HAP-1 (cell line): ENCODE data around the gene ZAR1.
"Not testable (repeated sequence)": the region's sequence is repeated elsewhere in the genome, so short reads cannot be mapped to it uniquely, and the experiment has no call there.

ENCODE experiments used
- DNase-seq, 2 experiments: peaks; one replicate each; pipeline ENCODE4 v3.0.0-alpha.2; 2016 to 2020; ENCODE audit warnings: low spot score in 2 of 2
- H3K27me3 ChIP-seq: fragments of 250-450 bp; sonication (Bioruptor Pico); 2 replicates; pipeline ENCODE4 v1.5.1; 2020; ENCODE audit warnings: low read depth, mild to moderate bottlenecking, moderate library complexity
- H3K36me3 ChIP-seq: fragments of 250-450 bp; sonication (Bioruptor Pico); replicated peaks from 2 replicates; pipeline ENCODE4 v1.5.1; 2020; ENCODE audit warnings: mild to moderate bottlenecking
- H3K4me1 ChIP-seq: fragments of 250-450 bp; sonication (Bioruptor Pico); 2 replicates; pipeline ENCODE4 v1.5.1; 2020; ENCODE audit warnings: mild to moderate bottlenecking
- H3K4me3 ChIP-seq: fragments of 250-450 bp; sonication (Bioruptor Pico); 2 replicates; pipeline ENCODE4 v1.5.1; 2020; ENCODE audit warnings: mild to moderate bottlenecking, moderate library complexity
- H3K9me3 ChIP-seq: fragments of 250-450 bp; sonication (Bioruptor Pico); 2 replicates; pipeline ENCODE4 v1.5.1; 2020; ENCODE audit warnings: mild to moderate bottlenecking, moderate library complexity
- in situ Hi-C: fragments of 300-500 bp; cut with MboI; formaldehyde crosslinking; loops from 3 replicates; pipeline ENCODE4 v1.14.3; 2020; ENCODE audit warnings: low sequenced_read_pairs, inconsistent platforms, mixed read lengths

Gene ZAR1, protein sequence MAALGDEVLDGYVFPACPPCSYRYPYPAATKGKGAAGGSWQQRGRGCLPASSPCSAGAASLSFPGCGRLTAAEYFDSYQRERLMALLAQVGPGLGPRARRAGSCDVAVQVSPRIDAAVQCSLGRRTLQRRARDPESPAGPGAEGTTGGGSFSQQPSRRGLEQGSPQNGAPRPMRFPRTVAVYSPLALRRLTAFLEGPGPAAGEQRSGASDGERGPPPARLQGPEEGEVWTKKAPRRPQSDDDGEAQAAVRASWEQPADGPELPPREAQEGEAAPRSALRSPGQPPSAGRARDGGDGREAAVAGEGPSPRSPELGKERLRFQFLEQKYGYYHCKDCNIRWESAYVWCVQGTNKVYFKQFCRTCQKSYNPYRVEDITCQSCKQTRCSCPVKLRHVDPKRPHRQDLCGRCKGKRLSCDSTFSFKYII

DNA sequence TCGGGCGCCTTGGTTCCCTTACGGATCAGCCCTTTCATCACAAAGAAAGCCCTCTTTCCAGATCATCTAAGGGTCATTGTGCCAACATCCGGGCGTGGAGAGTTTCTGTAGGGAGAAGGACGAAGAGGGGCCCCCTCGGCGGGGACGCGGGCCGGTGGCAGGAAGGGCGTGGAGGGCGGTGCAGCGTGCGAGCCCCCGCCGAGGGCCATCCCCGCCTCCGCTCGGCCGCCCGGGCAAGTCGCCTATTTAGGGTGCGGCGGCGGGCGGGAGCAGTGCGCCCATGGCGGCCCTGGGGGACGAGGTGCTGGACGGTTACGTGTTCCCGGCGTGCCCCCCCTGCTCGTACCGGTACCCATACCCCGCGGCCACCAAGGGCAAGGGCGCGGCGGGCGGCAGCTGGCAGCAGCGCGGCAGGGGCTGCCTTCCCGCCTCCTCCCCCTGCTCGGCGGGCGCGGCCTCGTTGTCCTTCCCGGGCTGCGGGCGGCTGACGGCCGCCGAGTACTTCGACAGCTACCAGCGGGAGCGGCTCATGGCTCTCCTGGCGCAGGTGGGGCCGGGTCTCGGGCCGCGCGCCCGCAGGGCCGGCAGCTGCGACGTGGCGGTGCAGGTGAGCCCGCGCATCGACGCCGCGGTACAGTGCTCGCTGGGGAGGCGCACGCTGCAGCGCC lies at the start of gene ZAR1:
ZAR1 (plus strand) TSS at position 241 of the 668 bp plus-strand sequence; CDS start at position 281, 40 bp downstream.
- Histone ChIP-seq H3K4me3 (no peak within 1 kb of the TSS), H3K36me3 (peaks cover 41% of the 10 kb centered on the region), H3K9me3 (no peaks in the 10 kb centered on the region), H3K27me3 (no peaks in the 10 kb centered on the region), H3K4me1 (peaks cover 4% of the 10 kb centered on the region; the same call in 1 of the 2 replicates)
- DNase-seq, result no peak
- in situ Hi-C loops, result no loop called here

DNA sequence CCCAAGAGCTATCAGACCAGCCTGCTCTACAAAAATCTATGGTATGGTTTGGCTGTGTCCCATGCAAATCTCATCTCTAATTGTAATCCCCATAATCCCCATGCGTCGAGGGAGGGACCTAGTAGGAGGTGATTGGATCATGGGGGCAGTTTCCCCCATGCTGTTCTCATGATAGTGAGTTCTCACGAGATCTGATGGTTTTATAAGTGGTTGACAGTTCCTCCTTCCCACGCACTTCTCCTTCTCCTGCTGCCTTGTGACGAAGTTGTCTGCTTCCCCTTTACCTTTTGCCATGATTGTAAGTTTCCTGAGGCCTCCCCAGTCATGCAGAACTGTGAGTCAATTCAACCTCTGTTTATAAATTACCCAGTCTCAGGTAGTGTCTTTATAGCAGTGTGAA lies 49.1 kb upstream of the ZAR1 start:
- in situ Hi-C loops, H3K4me1 ChIP-seq, H3K9me3 ChIP-seq, DNase-seq, H3K4me3 ChIP-seq, H3K36me3 ChIP-seq, H3K27me3 ChIP-seq: not testable (repeated sequence)

DNA sequence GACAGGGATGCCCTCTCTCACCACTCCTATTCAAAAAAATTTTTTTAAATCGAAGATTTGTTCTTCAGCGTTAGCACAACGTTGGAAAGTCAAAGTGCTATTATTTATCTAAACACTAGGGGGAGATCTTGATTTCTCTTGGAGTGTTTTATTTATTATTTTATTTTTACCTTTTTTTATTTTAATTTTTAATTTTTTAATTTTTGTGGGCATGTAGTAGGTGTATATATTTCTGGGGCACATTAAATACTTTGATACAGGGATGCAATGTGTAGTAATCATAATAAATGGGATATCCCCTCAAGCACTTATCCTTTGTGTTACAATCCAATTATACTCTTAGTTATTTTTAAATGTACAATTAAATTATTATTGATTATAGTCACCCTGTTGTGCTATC lies 44.3 kb upstream of the ZAR1 start:
- in situ Hi-C loops, result no loop called here
- no peaks in the 10 kb centered on the region for H3K4me1 ChIP-seq
- H3K36me3 ChIP-seq, result no peaks in the 10 kb centered on the region
- peak in 1 of 2 experiments; percentile 35 for DNase-seq
- H3K27me3 ChIP-seq, result no peaks in the 10 kb centered on the region
- no peaks in the 10 kb centered on the region for H3K9me3 ChIP-seq
- H3K4me3 ChIP-seq, result no peak overlapping the region

DNA sequence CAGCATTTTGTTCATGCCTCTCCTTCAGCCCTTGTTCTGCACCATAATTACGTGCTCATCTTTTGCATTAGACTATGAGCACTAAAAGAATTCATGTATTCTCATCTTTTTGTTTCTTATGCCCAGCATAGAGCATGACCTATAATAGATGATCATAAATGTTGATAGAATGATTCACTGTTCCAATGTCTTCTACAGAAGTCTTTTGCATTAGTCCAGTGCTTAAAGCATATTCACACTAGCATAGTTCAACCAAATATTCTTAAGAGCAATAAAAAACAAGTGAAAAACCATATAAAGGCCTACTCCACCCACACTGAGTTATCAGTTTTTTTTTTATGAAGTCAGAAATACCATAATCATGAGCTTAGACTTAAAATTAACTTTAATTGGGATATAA lies 43.4 kb upstream of the ZAR1 start:
- H3K27me3 ChIP-seq, result no peaks in the 10 kb centered on the region
- no peaks in the 10 kb centered on the region for H3K4me1 ChIP-seq
- no peak for DNase-seq
- H3K4me3 ChIP-seq, result no peak overlapping the region
- in situ Hi-C loops, result no loop called here
- H3K9me3 ChIP-seq, result no peaks in the 10 kb centered on the region
- no peaks in the 10 kb centered on the region for H3K36me3 ChIP-seq

DNA sequence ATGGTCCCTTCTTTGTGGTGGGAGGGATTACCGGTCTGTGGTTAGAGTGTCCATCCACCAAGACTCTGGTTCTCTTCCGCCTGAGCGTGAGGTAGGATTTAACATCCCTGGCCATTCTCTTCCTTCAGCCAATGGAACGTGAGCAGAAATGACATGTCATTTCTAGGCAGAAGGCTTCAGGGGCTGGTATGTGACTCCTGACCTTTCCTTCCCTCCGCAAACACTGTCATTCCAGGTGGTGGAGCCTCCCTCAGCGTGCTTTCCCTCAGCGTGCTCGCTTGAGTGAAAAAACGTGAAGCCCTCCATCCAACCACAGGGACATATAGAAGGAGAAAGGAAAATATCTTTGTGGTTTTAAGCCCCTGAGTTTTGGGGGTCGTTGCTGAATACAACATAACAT lies 40.9 kb upstream of the ZAR1 start:
- no peaks in the 10 kb centered on the region for H3K9me3 ChIP-seq
- H3K4me1 ChIP-seq, result no peaks in the 10 kb centered on the region
- no peak overlapping the region for H3K4me3 ChIP-seq
- no peaks in the 10 kb centered on the region for H3K27me3 ChIP-seq
- in situ Hi-C loops, result no loop called here
- no peaks in the 10 kb centered on the region for H3K36me3 ChIP-seq
- DNase-seq, result no peak

DNA sequence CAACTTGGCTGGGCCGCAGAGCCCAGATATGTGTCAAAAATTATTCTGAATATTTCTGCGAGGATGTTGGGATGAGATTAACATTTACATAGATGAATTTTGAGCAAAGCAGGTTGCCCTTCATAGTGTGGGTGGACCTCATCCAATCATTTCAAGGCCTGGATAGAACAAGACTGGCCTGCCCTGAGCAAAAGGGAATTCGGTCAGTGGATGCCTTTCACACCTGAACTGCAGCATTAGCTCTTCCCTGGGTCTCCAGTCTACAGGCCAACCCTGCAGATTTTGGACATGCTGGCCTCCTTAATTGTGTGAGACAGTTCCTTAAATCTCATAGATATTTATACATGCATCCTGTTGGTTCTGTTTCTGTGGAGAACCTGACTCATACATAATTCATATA lies 39.3 kb upstream of the ZAR1 start:
- no peak overlapping the region for H3K4me3 ChIP-seq
- no peaks in the 10 kb centered on the region for H3K27me3 ChIP-seq
- H3K4me1 ChIP-seq, result no peaks in the 10 kb centered on the region
- no peak for DNase-seq
- H3K9me3 ChIP-seq, result no peaks in the 10 kb centered on the region
- in situ Hi-C loops, result loop anchor here (25.0 kb wide), 1 partner anchor 512 kb away; no protein-coding TSS in a partner anchor
- no peaks in the 10 kb centered on the region for H3K36me3 ChIP-seq

DNA sequence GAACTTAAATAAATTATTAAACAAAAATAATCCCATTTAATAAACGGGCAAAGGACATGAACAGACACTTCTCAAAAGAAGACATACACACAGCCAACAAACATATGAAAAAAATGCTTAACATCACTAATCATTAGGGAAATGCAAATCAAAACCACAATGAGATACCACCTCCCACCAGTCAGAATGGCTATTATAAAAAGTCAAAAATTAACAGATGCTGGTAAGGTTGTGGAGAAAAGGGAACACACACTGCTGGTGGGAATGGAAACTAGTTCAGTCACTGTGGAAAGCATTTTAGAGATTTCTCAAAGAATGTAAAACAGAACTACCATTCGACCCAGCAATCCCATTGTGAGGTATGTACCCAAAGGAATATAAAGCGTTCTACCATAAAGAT lies 38.4 kb upstream of the ZAR1 start:
- not testable (repeated sequence) for H3K4me3 ChIP-seq, H3K27me3 ChIP-seq, H3K9me3 ChIP-seq, H3K4me1 ChIP-seq, DNase-seq, H3K36me3 ChIP-seq
- in situ Hi-C loops, result loop anchor here (25.0 kb wide), 1 partner anchor 511 kb away; no protein-coding TSS in a partner anchor

DNA sequence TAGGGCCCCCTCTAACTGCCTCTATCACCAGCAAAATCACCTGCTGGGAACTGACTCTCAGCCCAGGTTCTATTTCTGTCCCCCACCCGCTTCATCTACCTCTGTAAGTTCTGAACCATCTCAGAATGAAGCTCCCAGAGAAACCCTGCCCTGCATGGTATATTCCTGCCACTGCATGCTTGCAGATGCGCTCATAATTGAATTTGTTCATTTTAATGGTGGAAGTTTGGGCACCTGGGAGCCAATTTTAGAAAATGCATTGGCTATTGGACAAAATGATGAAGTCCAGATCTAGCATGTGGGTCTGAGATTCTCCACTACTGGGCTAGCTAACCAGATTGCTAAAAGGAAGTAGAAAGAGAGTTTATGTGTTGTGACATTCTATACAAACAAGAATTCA lies 35.5 kb upstream of the ZAR1 start:
- Histone ChIP-seq H3K9me3 (no peaks in the 10 kb centered on the region), H3K27me3 (no peaks in the 10 kb centered on the region), H3K4me1 (no peaks in the 10 kb centered on the region), H3K36me3 (no peaks in the 10 kb centered on the region), H3K4me3 (no peak overlapping the region)
- no peak for DNase-seq
- in situ Hi-C loops, result loop anchor here (25.0 kb wide), 1 partner anchor 508 kb away; no protein-coding TSS in a partner anchor

DNA sequence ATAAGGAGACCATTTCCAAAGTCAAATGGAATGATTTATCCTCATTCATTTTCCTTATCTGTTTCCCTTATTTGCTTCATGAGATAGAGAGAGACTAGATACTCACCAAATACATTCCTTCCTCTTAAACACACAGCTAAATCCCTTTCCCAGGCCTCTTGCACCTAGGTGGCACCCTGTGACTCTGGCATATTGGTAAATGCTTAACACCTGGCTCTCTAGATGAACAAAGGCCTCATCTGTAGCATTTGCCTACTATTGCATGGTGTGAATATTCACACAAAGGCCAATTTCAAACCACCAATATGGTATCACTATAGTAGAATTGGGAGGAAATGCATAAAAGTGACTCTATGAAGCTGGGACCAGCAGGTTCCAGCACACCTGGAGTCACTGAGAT lies 29.1 kb upstream of the ZAR1 start:
- Histone ChIP-seq H3K4me3 (no peak overlapping the region), H3K4me1 (no peaks in the 10 kb centered on the region), H3K27me3 (no peaks in the 10 kb centered on the region), H3K36me3 (no peaks in the 10 kb centered on the region), H3K9me3 (no peaks in the 10 kb centered on the region)
- in situ Hi-C loops, result loop anchor here (25.0 kb wide), 1 partner anchor 501 kb away; no protein-coding TSS in a partner anchor
- no peak for DNase-seq

DNA sequence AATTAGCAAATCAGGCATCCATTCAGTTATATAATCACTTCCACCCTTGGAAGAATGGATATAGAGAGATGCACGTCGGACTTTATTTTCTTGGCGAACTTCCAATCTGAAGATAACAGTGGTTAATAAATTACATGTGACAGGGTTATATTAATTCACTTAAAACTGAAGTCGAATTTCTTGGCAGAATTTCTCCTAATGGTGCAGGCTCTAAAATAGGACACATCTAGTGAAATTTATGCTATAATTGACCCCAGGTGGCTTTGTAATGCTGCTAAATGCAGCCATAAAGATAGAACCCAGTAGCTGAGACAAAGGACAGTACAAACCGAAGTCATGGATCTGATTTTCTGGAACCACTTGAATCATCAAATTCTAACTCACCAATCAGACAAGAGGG lies 27.7 kb upstream of the ZAR1 start:
- no peak overlapping the region for H3K4me3 ChIP-seq
- H3K27me3 ChIP-seq, result no peaks in the 10 kb centered on the region
- in situ Hi-C loops, result loop anchor here (25.0 kb wide), 1 partner anchor 500 kb away; no protein-coding TSS in a partner anchor
- no peaks in the 10 kb centered on the region for H3K9me3 ChIP-seq
- DNase-seq, result no peak
- no peaks in the 10 kb centered on the region for H3K36me3 ChIP-seq
- no peaks in the 10 kb centered on the region for H3K4me1 ChIP-seq

DNA sequence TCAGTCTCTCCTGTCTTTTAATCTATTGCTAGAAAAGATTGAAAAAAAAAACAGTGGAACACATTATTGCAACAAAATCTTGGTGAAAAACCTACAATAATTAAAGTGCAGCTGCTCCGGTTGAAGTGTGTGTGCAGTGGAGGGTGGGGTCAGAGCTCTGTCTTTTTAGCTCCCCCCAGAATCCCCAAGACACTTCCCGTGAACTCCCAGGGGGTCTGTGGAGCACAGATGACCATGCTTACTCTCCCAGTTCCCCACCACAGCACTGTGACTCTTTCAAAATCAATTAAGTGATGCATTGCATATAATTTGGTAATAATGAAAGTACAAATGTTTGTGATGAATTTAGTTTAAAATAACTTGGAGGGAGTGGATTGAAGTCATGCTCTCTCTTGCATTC lies 22.6 kb upstream of the ZAR1 start:
- no peaks in the 10 kb centered on the region for H3K4me1 ChIP-seq
- no peaks in the 10 kb centered on the region for H3K36me3 ChIP-seq
- H3K27me3 ChIP-seq, result no peaks in the 10 kb centered on the region
- no peak overlapping the region for H3K4me3 ChIP-seq
- in situ Hi-C loops, result loop anchor here (25.0 kb wide), 1 partner anchor 495 kb away; no protein-coding TSS in a partner anchor
- no peak for DNase-seq
- no peaks in the 10 kb centered on the region for H3K9me3 ChIP-seq

DNA sequence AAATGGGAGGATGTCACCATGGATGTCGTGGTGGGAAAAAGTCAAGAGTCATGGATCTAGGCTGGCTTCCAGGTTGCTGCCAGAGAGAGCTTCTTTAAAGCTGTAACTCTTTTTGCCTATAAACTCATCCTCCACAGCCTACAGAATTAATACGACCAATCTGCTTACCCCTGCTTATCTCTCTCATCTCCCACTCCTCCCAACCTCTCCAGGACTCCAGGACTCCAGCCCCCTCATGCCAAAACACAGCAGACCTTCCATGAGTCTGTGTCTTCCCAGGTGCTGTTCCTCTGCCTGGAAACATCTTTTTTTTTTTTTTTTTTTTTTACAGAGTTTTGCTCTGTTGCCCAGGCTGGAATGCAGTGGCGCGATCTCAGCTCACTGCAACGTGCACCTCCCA lies 22.2 kb upstream of the ZAR1 start:
- no peak for DNase-seq
- in situ Hi-C loops, result loop anchor here (25.0 kb wide), 1 partner anchor 494 kb away; no protein-coding TSS in a partner anchor
- no peak overlapping the region for H3K4me3 ChIP-seq
- no peaks in the 10 kb centered on the region for H3K4me1 ChIP-seq
- no peaks in the 10 kb centered on the region for H3K36me3 ChIP-seq
- H3K9me3 ChIP-seq, result no peaks in the 10 kb centered on the region
- no peaks in the 10 kb centered on the region for H3K27me3 ChIP-seq

DNA sequence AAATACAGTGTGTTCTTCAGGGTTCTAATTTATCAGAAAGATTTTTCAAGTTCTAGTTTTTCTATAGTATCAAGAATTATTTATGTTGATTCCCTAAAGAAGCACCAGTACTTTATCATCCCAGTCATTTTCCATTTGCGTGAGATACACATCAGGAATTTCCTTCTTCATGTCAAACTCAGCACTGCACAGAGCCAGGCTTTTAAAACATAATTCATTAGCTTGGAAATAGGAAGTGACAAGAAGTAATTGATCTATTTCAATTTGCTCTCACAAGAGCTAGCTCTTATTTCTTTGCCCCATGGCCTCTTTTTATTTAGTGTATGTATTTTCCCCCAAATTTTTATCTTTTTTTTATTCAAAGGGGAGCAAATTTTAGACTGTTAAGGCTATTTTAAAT lies 19.9 kb upstream of the ZAR1 start:
- no peak for DNase-seq
- Histone ChIP-seq H3K9me3 (no peaks in the 10 kb centered on the region), H3K36me3 (no peaks in the 10 kb centered on the region), H3K27me3 (no peaks in the 10 kb centered on the region), H3K4me3 (no peak overlapping the region), H3K4me1 (no peaks in the 10 kb centered on the region)
- in situ Hi-C loops, result loop anchor here (25.0 kb wide), 1 partner anchor 492 kb away; no protein-coding TSS in a partner anchor

DNA sequence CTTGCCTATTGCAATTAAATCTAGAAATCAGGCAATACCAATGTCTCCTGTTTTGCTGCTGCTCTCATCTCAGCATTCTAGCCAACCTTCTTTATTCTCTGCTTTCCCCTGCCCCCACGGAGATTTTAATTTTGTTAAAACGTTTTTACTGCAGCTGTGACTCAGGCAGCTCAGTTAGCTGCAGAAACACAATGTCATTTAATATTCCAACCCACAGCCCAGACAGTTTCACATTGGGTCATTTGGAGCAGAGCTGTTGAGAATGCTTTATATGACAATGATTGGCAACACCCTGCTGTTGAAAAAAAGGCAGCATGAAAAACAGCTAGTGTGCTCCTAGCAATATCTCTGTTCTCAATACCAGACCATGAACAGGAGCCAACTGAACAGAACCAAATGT lies 19.5 kb upstream of the ZAR1 start:
- Histone ChIP-seq H3K4me1 (no peaks in the 10 kb centered on the region), H3K9me3 (no peaks in the 10 kb centered on the region), H3K4me3 (no peak overlapping the region), H3K36me3 (no peaks in the 10 kb centered on the region), H3K27me3 (no peaks in the 10 kb centered on the region)
- no peak for DNase-seq
- in situ Hi-C loops, result loop anchor here (25.0 kb wide), 1 partner anchor 492 kb away; no protein-coding TSS in a partner anchor
